ENCODE results near the gene MPC2.
"Not testable (repeated sequence)": the region's sequence is repeated elsewhere in the genome, so short reads cannot be mapped to it uniquely, and the experiment has no call there.

MPC2 gene

GRCh38 chr1:167905671-167906070 lies 31.2 kb downstream of the MPC2 start:
- no peak for TF ChIP-seq GATA1 (IDR thresholded peaks at IDR 0.05; ENCODE audit: low read depth, low read length)
- DNase-seq: no peak

GRCh38 chr1:167905182-167905581 lies 31.7 kb downstream of the MPC2 start:
- TF ChIP-seq POLR2A (IDR thresholded peaks at IDR 0.05; ENCODE audit: low read length): no peak
- DNase-seq: no peak

- DNase-seq: peak in 1 of 2 experiments; percentile 44
These were observed 32.2 kb downstream of the MPC2 start for GRCh38 chr1:167904652-167905130.

GRCh38 chr1:167900907-167901306 lies 36.0 kb downstream of the MPC2 start:
- no peak for TF ChIP-seq GATA1 (IDR thresholded peaks at IDR 0.05; ENCODE audit: low read depth, low read length)
- no peak for TF ChIP-seq POLR2A (IDR thresholded peaks at IDR 0.05; ENCODE audit: low read length)
- no peak for DNase-seq

More at GRCh38 chr1:167904652-167905130, 32.2 kb downstream of the MPC2 start:
- TF ChIP-seq GATA1 (IDR thresholded peaks at IDR 0.05; ENCODE audit: low read depth, low read length) (no peak), POLR2A (IDR thresholded peaks at IDR 0.05; ENCODE audit: low read length) (no peak)

- no peak for DNase-seq
- TF ChIP-seq POLR2A (IDR thresholded peaks at IDR 0.05; ENCODE audit: low read length) (no peak), GATA1 (IDR thresholded peaks at IDR 0.05; ENCODE audit: low read depth, low read length) (no peak)
These were observed 37.6 kb downstream of the MPC2 start for GRCh38 chr1:167899253-167899681.

- no peak for TF ChIP-seq GATA1 (IDR thresholded peaks at IDR 0.05; ENCODE audit: low read depth, low read length)
- TF ChIP-seq POLR2A (IDR thresholded peaks at IDR 0.05; ENCODE audit: low read length): no peak
These were observed 38.2 kb downstream of the MPC2 start for GRCh38 chr1:167898578-167899222.

GRCh38 chr1:167893798-167894197 lies 43.1 kb downstream of the MPC2 start:
- no peak for TF ChIP-seq POLR2A (IDR thresholded peaks at IDR 0.05; ENCODE audit: low read length)
- TF ChIP-seq GATA1 (IDR thresholded peaks at IDR 0.05; ENCODE audit: low read depth, low read length): no peak
- no peak for DNase-seq

More at GRCh38 chr1:167898578-167899222, 38.2 kb downstream of the MPC2 start:
- DNase-seq: no peak

- DNase-seq: no peak
- TF ChIP-seq POLR2A (IDR thresholded peaks at IDR 0.05; ENCODE audit: low read length) (no peak), GATA1 (IDR thresholded peaks at IDR 0.05; ENCODE audit: low read depth, low read length) (no peak)
These were observed 46.5 kb downstream of the MPC2 start for GRCh38 chr1:167890400-167890799.

- DNase-seq: not testable (repeated sequence)
These were observed 49.7 kb downstream of the MPC2 start for GRCh38 chr1:167887187-167887586.

GRCh38 chr1:167882376-167882775 lies 54.5 kb downstream of the MPC2 start:
- TF ChIP-seq GATA1 (IDR thresholded peaks at IDR 0.05; ENCODE audit: low read depth, low read length): no peak
- no peak for TF ChIP-seq POLR2A (IDR thresholded peaks at IDR 0.05; ENCODE audit: low read length)
- no peak for DNase-seq

GRCh38 chr1:167881786-167882185 lies 55.1 kb downstream of the MPC2 start:
- TF ChIP-seq GATA1 (IDR thresholded peaks at IDR 0.05; ENCODE audit: low read depth, low read length): no peak
- TF ChIP-seq POLR2A (IDR thresholded peaks at IDR 0.05; ENCODE audit: low read length): no peak
- DNase-seq: no peak

GRCh38 chr1:167881069-167881468 lies 55.8 kb downstream of the MPC2 start:
- peak in 1 of 2 experiments; percentile 35 for DNase-seq
- TF ChIP-seq POLR2A (IDR thresholded peaks at IDR 0.05; ENCODE audit: low read length) (no peak), GATA1 (IDR thresholded peaks at IDR 0.05; ENCODE audit: low read depth, low read length) (no peak)

- TF ChIP-seq POLR2A (IDR thresholded peaks at IDR 0.05; ENCODE audit: low read length): no peak
- TF ChIP-seq GATA1 (IDR thresholded peaks at IDR 0.05; ENCODE audit: low read depth, low read length): no peak
These were observed 56.3 kb downstream of the MPC2 start for GRCh38 chr1:167880580-167881021.

GRCh38 chr1:167879508-167879907 lies 57.4 kb downstream of the MPC2 start:
- no peak for DNase-seq
- TF ChIP-seq GATA1 (IDR thresholded peaks at IDR 0.05; ENCODE audit: low read depth, low read length) (no peak), POLR2A (IDR thresholded peaks at IDR 0.05; ENCODE audit: low read length) (no peak)

More at GRCh38 chr1:167880580-167881021, 56.3 kb downstream of the MPC2 start:
- peak; percentile 35 to 49 for DNase-seq

GRCh38 chr1:167878372-167879160 lies 58.3 kb downstream of the MPC2 start:
- TF ChIP-seq GATA1 (IDR thresholded peaks at IDR 0.05; ENCODE audit: low read depth, low read length): no peak
- no peak for TF ChIP-seq POLR2A (IDR thresholded peaks at IDR 0.05; ENCODE audit: low read length)
- DNase-seq: peak; percentile 22 to 42
